Bronchial epithelial cell (primary cell): ENCODE data around the gene MAP1B. TPM values are rescaled to one million over a fixed set of nuclear protein-coding genes. Genes with fewer than 3 reads are reported as not detected.

ENCODE experiments used
- DNase-seq: peaks from one replicate; pipeline ENCODE4 v3.0.0-alpha.2; 2010; ENCODE audit warnings: low read depth
- FAIRE-seq: peaks from 2 replicates; lab custom pipeline; 2011; peaks lifted over from hg19 to GRCh38; lab: Jason Lieb, UNC
- H3K27me3 ChIP-seq: 2 replicates; pipeline ENCODE4 v1.5.1; 2011; ENCODE audit warnings: low read length; ENCODE audit not compliant: control insufficient read depth, insufficient read depth
- H3K36me3 ChIP-seq: 2 replicates; pipeline ENCODE4 v1.5.1; 2011; ENCODE audit warnings: low read length; ENCODE audit not compliant: control insufficient read depth, insufficient read depth
- H3K4me3 ChIP-seq: 2 replicates; pipeline ENCODE4 v1.5.1; 2011; ENCODE audit warnings: mild to moderate bottlenecking, low read depth, low read length, control low read depth
- CTCF ChIP-seq: IDR thresholded peaks from 2 replicates; pipeline ENCODE4 v1.5.1; 2011; ENCODE audit warnings: mild to moderate bottlenecking, moderate library complexity, low read length, control low read depth, inconsistent platforms; ENCODE audit not compliant: insufficient read depth, severe bottlenecking
- total RNA-seq: library from RNA; depleted of rRNA; stranded (reverse); fragments of >200 nt; gene quantifications from 2 replicates; pipeline ENCODE4 v1.2.1, GENCODE V29; 2014

The MAP1B gene
- total RNA-seq, 1 donor from 2014 or later: 5.8 TPM

GRCh38 chr5:72066705-72067107 is 40.6 kb upstream of the MAP1B start:
- peak; percentile 74 for DNase-seq
- no peak for FAIRE-seq
- H3K4me3 ChIP-seq: no peak overlapping the region
- no peak for TF ChIP-seq CTCF
- no peaks in the 10 kb centered on the region for H3K36me3 ChIP-seq
- H3K27me3 ChIP-seq: no peaks in the 10 kb centered on the region

GRCh38 chr5:72067682-72068470 is 39.4 kb upstream of the MAP1B start:
- DNase-seq (peak; percentile 70), FAIRE-seq (no peak)
- peaks cover 2% of the 10 kb centered on the region for H3K27me3 ChIP-seq
- H3K36me3 ChIP-seq: no peaks in the 10 kb centered on the region
- no peak overlapping the region for H3K4me3 ChIP-seq
- TF ChIP-seq CTCF: no peak

- FAIRE-seq (no peak), DNase-seq (no peak)
- H3K36me3 ChIP-seq: no peaks in the 10 kb centered on the region
- TF ChIP-seq CTCF: no peak
- H3K27me3 ChIP-seq: peaks cover 2% of the 10 kb centered on the region
- no peak overlapping the region for H3K4me3 ChIP-seq
Measured at GRCh38 chr5:72070529-72070928, 36.7 kb upstream of the MAP1B start.

GRCh38 chr5:72071906-72072305 is 35.4 kb upstream of the MAP1B start:
- Histone ChIP-seq H3K27me3 (peaks cover 2% of the 10 kb centered on the region), H3K4me3 (no peak overlapping the region), H3K36me3 (no peaks in the 10 kb centered on the region)
- no peak for DNase-seq
- TF ChIP-seq CTCF: no peak
- no peak for FAIRE-seq

GRCh38 chr5:72074251-72074650 is 33.0 kb upstream of the MAP1B start:
- Histone ChIP-seq H3K36me3 (no peaks in the 10 kb centered on the region), H3K27me3 (peaks cover 2% of the 10 kb centered on the region), H3K4me3 (no peak overlapping the region)
- FAIRE-seq (no peak), DNase-seq (no peak)
- TF ChIP-seq CTCF: no peak
